KOPT-K1 (cell line): ENCODE measurements around the gene KIAA1549.
"Not testable (repeated sequence)": the region's sequence is repeated elsewhere in the genome, so short reads cannot be mapped to it uniquely, and the experiment has no call there.

Experiments
- H3K27ac ChIP-seq: fragments of 200-600 bp; sonication (generic); 2 replicates; pipeline ENCODE4 v1.5.1; 2016; ENCODE audit warnings: antibody characterized with exemption, mild to moderate bottlenecking, low read depth, low read length; ENCODE audit not compliant: poor library complexity, severe bottlenecking
- H3K36me3 ChIP-seq: fragments of 200-600 bp; sonication (generic); 2 replicates; pipeline ENCODE4 v1.5.1; 2017; ENCODE audit warnings: antibody characterized with exemption, mild to moderate bottlenecking, low read length, moderate library complexity; ENCODE audit not compliant: insufficient read depth
- H3K9me3 ChIP-seq: fragments of 200-600 bp; sonication (generic); 2 replicates; pipeline ENCODE4 v1.5.1; 2017; ENCODE audit warnings: antibody characterized with exemption, low read length, mild to moderate bottlenecking; ENCODE audit not compliant: insufficient read depth, poor library complexity, severe bottlenecking

The KIAA1549 gene

GRCh38 chr7:138797715-138798320 is 183.4 kb downstream of the KIAA1549 start, which contains the start of the genes ATP6V0A4 and TMEM213:
ATP6V0A4 (minus strand) TSS chr7:138798196; CDS start chr7:138771247, 26,949 bp downstream.
TMEM213 (plus strand) TSS chr7:138797994; CDS start chr7:138798105, 111 bp downstream.
- Histone ChIP-seq H3K9me3 (no peaks in the 10 kb centered on the region), H3K27ac (no peak within 1 kb of the TSS), H3K36me3 (no peaks in the 10 kb centered on the region)

GRCh38 chr7:138797046-138797445 is 184.1 kb downstream of the KIAA1549 start:
- H3K36me3 ChIP-seq, H3K27ac ChIP-seq: not testable (repeated sequence)

GRCh38 chr7:138796038-138796615 is 185.1 kb downstream of the KIAA1549 start:
- no peaks in the 10 kb centered on the region for H3K9me3 ChIP-seq
- no peaks in the 10 kb centered on the region for H3K36me3 ChIP-seq
- no peak overlapping the region for H3K27ac ChIP-seq

More at GRCh38 chr7:138797046-138797445, 184.1 kb downstream of the KIAA1549 start:
- not testable (repeated sequence) for H3K9me3 ChIP-seq

DNA sequence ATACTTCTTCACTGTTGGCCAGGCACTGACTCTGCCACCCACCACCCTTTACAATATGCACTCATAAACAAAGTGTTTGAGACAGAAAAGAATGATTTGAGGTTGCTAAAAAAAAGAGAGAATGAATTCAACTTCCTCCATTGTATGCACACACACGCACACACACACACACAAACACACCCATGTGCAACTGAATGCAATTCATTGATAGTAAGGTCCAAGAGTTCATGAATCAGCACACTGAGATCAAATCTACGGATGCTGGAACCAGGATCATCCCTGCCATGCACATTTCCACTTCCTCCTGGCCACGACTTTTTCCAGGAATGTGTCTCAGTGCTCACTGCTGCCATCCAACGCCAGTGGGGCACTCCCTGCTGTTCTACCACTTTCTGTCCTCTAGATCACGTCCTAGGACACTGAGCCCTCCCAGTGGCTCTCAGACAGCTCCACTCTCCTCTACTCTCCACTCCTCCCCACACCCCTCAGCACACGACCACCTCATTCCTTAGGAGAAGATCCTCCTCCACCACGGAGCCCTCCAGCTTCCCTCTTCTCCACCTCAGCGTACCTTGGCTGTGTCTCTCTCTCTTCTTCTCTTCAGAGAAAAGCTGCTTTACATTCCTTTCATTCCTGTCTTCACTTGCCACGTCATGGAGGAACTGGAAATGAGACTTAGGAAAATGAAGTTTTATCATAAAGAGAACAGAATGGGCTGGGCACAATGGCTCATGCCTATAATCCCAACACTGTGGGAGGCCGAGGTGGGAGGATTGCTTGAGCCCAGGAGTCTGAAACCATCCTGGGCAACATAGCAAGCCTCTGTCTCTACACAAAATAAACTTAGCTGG is 195.4 kb downstream of the KIAA1549 start:
- Histone ChIP-seq H3K9me3 (peaks cover 14% of the 10 kb centered on the region), H3K27ac (no peak overlapping the region), H3K36me3 (no peaks in the 10 kb centered on the region)

GRCh38 chr7:138784692-138785091 is 196.5 kb downstream of the KIAA1549 start:
- peaks cover 14% of the 10 kb centered on the region for H3K9me3 ChIP-seq
- no peak overlapping the region for H3K27ac ChIP-seq
- no peaks in the 10 kb centered on the region for H3K36me3 ChIP-seq
